GM19468 (cell line): ENCODE measurements around the gene GHRL.
"Not testable (repeated sequence)": the region's sequence is repeated elsewhere in the genome, so short reads cannot be mapped to it uniquely, and the experiment has no call there.

Experiments
- ATAC-seq: cut with Tn5 transposase; IDR thresholded peaks from one replicate; pipeline ENCODE4 v1.9.1; 2021; ENCODE audit warnings: mild to moderate bottlenecking, moderate library complexity, moderate number of reproducible peaks; ENCODE audit not compliant: unreplicated experiment; ENCODE audit errors: extremely low read depth

GHRL gene

DNA sequence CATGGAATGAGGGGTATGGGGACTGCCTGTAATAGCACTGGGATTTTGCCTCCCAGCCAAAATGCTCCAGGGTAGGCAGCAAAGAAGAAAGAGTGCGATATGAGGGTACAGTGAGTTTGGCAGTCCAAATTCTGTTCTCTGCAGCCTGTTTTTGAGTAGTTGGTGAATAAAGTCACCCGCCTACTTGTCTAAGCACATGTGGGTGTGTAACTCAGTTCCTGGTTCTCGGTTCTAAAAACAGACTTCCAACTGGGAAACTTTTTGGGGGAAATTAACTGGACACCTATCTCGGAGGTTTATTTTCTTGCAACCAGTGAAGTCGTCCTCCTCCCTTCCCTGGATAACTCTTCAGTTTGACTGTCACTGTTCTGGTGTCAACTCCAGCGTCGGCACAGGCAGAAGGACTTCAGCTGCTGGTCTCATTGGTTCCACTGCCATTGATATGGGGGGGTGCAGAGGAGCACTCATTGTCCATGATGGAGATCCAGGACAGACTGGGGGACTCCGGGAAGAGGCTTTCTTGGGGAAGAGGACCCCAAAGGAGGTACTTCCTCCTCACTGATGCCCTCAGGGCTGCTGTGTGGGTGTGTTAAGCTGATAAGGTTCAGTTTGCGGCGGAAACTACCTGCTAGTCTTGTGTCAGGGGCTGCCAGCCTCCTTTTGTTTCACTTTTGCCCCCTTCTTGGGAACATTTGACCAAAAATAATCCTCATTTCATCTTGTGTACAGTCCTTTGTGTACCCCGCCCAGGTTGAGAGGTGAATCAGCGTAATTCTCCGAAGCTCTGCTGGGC, 13.2 kb downstream of the GHRL start:
- ATAC-seq: no peak

- no peak for ATAC-seq
Observed at GRCh38 chr3:10278501-10278900, 14.2 kb downstream of the GHRL start.

DNA sequence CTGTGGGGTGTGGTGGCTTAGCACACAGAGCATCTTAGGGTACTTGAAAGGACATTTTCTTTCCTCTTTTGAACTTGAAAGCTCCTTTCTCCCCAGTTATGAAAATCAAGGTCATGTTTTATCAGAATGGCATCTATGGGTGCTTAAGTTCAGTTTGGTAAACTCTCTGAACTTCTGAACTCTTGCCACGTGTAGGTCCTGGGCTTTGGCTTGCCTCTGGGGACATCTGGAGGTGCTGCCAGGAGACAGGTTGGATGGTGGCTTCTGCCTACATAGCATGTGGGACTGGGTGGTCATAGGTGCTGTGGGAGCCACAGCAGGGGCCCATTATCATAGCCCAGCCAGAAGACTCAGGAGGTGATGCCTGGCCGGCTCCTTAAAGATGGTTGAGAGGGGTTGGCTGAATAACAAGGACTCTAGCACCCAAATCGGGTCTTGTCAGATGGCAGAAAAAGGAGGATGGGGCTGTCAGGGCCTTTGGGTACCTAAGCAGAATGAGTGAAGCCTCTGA, 15.6 kb downstream of the GHRL start:
- no peak for ATAC-seq

GRCh38 chr3:10274601-10275000, 18.1 kb downstream of the GHRL start:
- no peak for ATAC-seq

DNA sequence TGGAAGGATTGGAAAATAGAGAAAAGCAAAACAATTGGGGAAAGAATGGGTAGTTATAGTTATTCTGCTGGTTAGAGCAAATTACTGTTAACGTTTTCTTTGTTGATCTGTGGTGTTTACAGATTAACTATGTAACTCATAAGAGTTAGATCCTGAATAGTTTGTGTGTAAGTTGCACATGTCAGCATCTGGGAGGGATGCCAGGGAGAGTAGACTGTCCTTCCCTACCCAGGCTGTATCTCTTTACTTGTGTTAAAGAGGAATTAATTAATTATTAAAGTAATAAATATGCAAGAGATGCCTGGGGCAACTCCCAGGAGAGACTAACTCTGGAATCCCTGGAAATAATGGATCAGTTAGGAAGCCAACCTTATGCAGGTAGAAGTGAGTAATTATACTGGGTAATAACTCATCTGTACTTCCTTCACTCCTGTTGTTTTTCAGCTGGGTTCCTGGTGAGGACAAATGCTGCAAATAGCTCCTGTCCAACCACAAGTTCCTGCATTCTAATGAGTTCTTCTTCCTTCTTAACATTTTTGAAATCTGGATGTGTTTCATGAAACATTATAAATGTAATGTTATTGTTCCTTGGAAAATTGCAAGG, 18.9 kb downstream of the GHRL start:
- ATAC-seq: no peak

GRCh38 chr3:10272977-10273376, 19.8 kb downstream of the GHRL start:
- no peak for ATAC-seq

DNA sequence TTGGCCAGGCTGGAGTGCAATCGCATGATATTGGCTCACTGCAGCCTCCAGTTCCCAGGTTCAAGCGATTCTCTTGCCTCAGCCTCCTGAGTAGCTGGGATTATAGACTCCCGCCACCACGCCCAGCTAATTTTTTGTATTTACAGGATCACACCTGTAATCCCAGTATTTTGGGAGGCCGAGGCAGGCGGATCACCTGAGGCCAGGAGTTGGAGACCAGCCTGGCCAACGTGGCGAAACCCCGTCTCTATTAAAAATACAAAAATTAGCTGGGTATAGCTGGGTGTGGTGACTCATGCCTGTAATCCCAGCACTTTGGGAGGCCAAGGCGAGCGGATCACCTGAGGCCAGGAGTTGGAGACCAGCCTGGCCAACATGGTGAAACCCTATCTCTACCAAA, 20.3 kb downstream of the GHRL start:
- not testable (repeated sequence) for ATAC-seq

DNA sequence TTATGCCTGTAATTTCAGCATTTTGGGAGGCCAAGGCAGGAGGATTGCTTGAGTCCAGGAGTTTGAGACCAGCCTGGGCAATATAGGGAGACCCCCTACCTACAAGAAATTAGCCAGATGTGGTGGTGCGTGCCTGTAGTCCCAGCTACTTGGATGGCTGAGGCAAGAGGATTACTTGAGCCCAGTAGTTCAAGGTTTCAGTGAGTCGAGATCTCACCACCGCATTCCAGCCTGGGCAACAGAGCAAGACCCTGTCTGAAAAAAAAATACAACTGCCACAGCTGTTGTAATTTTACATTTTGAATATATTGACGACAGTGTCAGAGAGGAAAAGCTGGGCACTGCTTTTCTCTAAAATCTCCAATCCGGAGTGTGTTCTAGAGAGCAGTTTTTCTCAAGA, 23.3 kb downstream of the GHRL start:
- no peak for ATAC-seq

- no peak for ATAC-seq
Observed at GRCh38 chr3:10268930-10269329, 23.8 kb downstream of the GHRL start.

- no peak for ATAC-seq
Observed at GRCh38 chr3:10268116-10268515, 24.6 kb downstream of the GHRL start.

DNA sequence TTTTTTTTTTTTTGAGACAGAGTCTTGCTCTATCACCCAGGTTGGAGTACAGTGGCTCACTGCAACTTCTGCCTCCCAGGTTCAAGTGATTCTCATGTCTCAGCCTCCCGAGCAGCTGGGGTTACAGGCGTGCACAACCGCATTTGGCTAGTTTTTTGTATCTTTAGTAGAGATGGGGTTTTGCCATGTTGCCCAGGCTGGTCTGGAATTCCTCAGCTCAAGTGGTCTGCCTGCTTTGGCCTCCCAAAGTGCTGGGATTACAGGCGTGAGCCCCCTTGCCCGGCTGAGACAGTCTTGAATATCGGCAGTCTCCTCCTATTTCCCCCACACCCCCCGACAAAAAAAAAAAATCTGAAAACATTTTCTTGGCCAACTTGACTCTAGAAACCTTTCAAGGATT, 25.8 kb downstream of the GHRL start:
- not testable (repeated sequence) for ATAC-seq

DNA sequence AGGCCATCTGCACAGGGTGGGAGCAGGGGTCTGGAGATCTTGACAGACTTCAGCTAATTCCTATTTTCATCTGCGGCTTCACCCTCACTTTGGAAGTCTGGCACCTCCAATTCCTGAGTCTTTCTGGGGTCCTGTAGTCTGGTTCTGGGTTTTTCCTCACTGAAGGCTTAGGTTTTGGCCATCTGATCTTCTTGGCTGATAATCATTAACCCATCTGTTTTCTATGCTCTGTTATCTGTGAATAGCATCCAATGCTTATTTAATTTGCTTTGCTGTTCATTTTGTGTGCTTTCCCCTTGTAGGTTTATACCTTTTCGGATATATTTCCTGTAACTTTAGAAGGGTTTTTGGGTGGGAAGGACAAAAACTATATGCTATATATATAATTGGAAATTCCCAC, 26.9 kb downstream of the GHRL start:
- no peak for ATAC-seq

GRCh38 chr3:10263646-10264363, 28.9 kb downstream of the GHRL start:
- no peak for ATAC-seq

DNA sequence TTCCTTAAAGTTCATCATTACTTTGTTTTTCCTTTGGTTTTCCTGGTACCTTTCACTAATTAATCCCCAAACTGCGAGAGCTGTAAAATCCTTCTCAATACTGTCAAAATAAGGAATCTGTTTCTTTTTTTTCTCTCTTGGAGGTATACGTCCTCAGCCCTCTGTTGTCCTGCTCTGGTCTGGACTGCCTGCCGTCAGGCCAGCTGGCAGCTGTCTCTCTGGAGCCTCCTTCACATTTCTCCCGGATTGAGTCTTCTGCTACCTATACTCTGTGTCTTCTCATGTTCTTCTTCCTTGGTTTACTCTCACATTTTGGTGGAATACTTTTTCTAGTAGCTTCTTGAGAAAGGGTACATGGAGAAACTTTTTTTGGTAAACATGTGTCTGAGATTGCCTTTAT, 30.7 kb downstream of the GHRL start:
- ATAC-seq: no peak

DNA sequence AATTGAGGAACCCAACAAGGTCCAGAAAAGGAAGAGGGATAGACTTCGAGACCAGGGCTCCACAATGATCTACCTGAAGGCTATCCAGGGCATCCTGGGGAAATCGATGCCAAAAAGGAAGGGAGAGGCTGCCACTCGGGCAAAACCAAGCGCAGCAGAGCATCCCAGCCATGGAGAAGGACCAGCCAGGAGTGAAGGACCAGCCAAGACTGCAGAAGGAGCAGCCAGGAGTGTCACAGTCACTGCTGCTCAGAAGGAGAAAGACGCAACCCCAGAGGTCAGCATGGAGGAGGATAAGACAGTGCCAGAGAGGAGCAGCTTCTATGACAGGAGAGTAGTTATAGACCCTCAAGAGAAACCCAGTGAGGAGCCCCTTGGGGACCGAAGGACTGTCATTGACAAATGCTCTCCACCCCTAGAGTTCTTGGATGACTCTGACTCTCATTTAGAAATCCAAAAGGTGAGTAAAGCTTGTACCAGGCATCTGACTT, 32.5 kb downstream of the GHRL start:
- no peak for ATAC-seq

- no peak for ATAC-seq
Observed at GRCh38 chr3:10259798-10260197, 32.9 kb downstream of the GHRL start.

GRCh38 chr3:10259036-10259435, 33.7 kb downstream of the GHRL start:
- no peak for ATAC-seq

- ATAC-seq: no peak
Observed at GRCh38 chr3:10255835-10256234, 36.9 kb downstream of the GHRL start.

- no peak for ATAC-seq
Observed at GRCh38 chr3:10253731-10254130, 39.0 kb downstream of the GHRL start.

DNA sequence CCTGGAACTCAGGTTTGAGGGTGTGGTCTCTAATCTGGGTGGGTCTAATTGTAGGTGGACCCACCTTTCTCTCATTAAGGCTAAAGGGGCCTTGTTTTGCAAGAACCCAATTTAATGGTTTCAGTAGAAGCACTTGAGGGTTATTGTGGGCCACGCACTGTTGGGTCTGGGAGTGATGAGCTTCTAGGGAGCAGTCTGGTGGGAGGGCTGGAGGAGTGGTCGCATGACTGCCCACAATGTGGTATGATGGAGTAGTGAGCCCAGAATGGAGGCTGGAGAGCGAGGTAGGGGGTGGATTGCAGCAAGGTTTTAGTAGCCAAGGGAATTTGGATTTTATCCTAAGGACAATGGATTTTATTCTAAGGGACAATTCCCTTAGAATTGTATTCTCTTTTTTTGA, 41.7 kb downstream of the GHRL start:
- ATAC-seq: no peak

DNA sequence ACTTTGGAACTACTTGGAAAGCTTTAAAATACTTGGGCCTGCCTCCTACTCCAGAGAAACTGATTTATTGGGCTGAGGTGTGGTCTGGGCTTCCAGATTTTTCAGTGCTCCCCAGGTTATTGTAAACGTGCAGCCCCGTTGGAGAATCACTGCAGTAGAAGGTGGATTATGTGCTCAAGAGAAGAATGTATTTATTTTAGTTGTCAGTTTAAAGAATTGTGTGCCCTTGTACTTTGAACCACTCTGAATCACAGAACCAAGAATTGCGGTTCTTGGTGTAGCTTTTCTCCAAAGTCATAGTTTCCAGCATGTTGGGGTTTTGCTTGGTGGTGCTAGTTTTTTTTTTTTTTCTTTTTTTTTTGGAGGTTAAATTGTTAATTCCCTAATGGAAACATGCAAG, 42.9 kb downstream of the GHRL start:
- ATAC-seq: no peak
